Measurements from ENCODE around the gene OR5K2.
A peak's percentile ranks its signal among the peaks of the same experiment; 100 is the strongest.

OR5K2 gene

GRCh38 chr3:98504539-98504938, 7.1 kb downstream of the OR5K2 start:
- no peak overlapping the region for H3K4me3 ChIP-seq (ENCODE audit: control insufficient read depth, low read depth, low read length)

GRCh38 chr3:98508582-98508981, 11.1 kb downstream of the OR5K2 start:
- no peak overlapping the region for H3K4me3 ChIP-seq (ENCODE audit: control insufficient read depth, low read depth, low read length)
- no peak for DNase-seq (ENCODE audit: low read depth)
- no peak for TF ChIP-seq CTCF (IDR thresholded peaks at IDR 0.05; ENCODE audit: control insufficient read depth, insufficient read depth, low read depth, low read length, missing control alignments)

More at GRCh38 chr3:98504539-98504938, 7.1 kb downstream of the OR5K2 start:
- no peak for TF ChIP-seq CTCF (IDR thresholded peaks at IDR 0.05; ENCODE audit: control insufficient read depth, insufficient read depth, low read depth, low read length, missing control alignments)
- DNase-seq (ENCODE audit: low read depth), result no peak

- TF ChIP-seq CTCF (IDR thresholded peaks at IDR 0.05; ENCODE audit: control insufficient read depth, insufficient read depth, low read depth, low read length, missing control alignments), result no peak
- H3K4me3 ChIP-seq (ENCODE audit: control insufficient read depth, low read depth, low read length), result no peak overlapping the region
- DNase-seq (ENCODE audit: low read depth), result no peak
These were observed 15.1 kb downstream of the OR5K2 start for GRCh38 chr3:98512576-98512975.

- TF ChIP-seq CTCF (IDR thresholded peaks at IDR 0.05; ENCODE audit: control insufficient read depth, insufficient read depth, low read depth, low read length, missing control alignments), result no peak
- no peak overlapping the region for H3K4me3 ChIP-seq (ENCODE audit: control insufficient read depth, low read depth, low read length)
- DNase-seq (ENCODE audit: low read depth), result peak; percentile 14
These were observed 15.6 kb downstream of the OR5K2 start for GRCh38 chr3:98513091-98513511.

- no peak overlapping the region for H3K4me3 ChIP-seq (ENCODE audit: control insufficient read depth, low read depth, low read length)
- DNase-seq (ENCODE audit: low read depth), result no peak
- no peak for TF ChIP-seq CTCF (IDR thresholded peaks at IDR 0.05; ENCODE audit: control insufficient read depth, insufficient read depth, low read depth, low read length, missing control alignments)
These were observed 16.3 kb downstream of the OR5K2 start for GRCh38 chr3:98513736-98514135.

- no peak for DNase-seq (ENCODE audit: low read depth)
- no peak overlapping the region for H3K4me3 ChIP-seq (ENCODE audit: control insufficient read depth, low read depth, low read length)
- no peak for TF ChIP-seq CTCF (IDR thresholded peaks at IDR 0.05; ENCODE audit: control insufficient read depth, insufficient read depth, low read depth, low read length, missing control alignments)
These were observed 17.5 kb downstream of the OR5K2 start for GRCh38 chr3:98514948-98515347.

- no peak for DNase-seq (ENCODE audit: low read depth)
- H3K4me3 ChIP-seq (ENCODE audit: control insufficient read depth, low read depth, low read length), result no peak overlapping the region
- no peak for TF ChIP-seq CTCF (IDR thresholded peaks at IDR 0.05; ENCODE audit: control insufficient read depth, insufficient read depth, low read depth, low read length, missing control alignments)
These were observed 21.3 kb downstream of the OR5K2 start for GRCh38 chr3:98518816-98519215.

Measured in AG09309 (cell line).